Mucosa of descending colon (tissue), 3 donors: Measurements from ENCODE around the gene EDA. TPM values are rescaled to one million over a fixed set of nuclear protein-coding genes. Genes with fewer than 3 reads are reported as not detected.

Experiments
- ATAC-seq: fragments of 200-7000 bp; cut with Tn5 transposase; one replicate; pipeline ENCODE4 v1.9.1; 2020; ENCODE audit warnings: mild to moderate bottlenecking, moderate library complexity
- DNase-seq, 3 donors: peaks; one replicate each; pipeline ENCODE4 v3.0.0-alpha.2; 2020
- H3K36me3 ChIP-seq: fragments of 200-600 bp; one replicate; pipeline ENCODE4 v1.8.0; 2021; ENCODE audit warnings: low read depth, mild to moderate bottlenecking
- H3K4me1 ChIP-seq: fragments of 200-600 bp; one replicate; pipeline ENCODE4 v1.8.0; 2021; ENCODE audit warnings: low read depth, mild to moderate bottlenecking
- H3K4me3 ChIP-seq: fragments of 200-600 bp; one replicate; pipeline ENCODE4 v1.8.0; 2021; ENCODE audit warnings: mild to moderate bottlenecking
- H3K9me3 ChIP-seq: fragments of 200-600 bp; one replicate; pipeline ENCODE4 v1.8.0; 2021; ENCODE audit warnings: mild to moderate bottlenecking
- CTCF ChIP-seq: fragments of 200-600 bp; IDR thresholded peaks from one replicate; pipeline ENCODE4 v1.8.0; 2022; ENCODE audit warnings: antibody characterized with exemption, mild to moderate bottlenecking
- intact Hi-C, 2 donors: fragments of 100-400 bp; cut with DNase I in 1 of 2; cut with micrococcal nuclease in 1 of 2; formaldehyde crosslinking; loops; one replicate each; pipeline versions ENCODE4 v1.11.0 to v1.11.1; 2022; cut with DNase I, micrococcal nuclease
- total RNA-seq, 3 donors: library from RNA; stranded (reverse); fragmentation: NEBNext Ultra II Directional in 2 of 3; extraction: Animal tissue kit (Norgen Biotek cat#: 25700) in 2 of 3; gene quantifications; one replicate each; pipeline versions ENCODE4 v1.2.1 to v1.2.4, GENCODE V29; 2021 to 2023
- donor health status: DM: no; HTN: no; CAD: no; lungs with moderate emphysema.
- donor health status: DM: no; HTN: no; CAD: no.
- donor health status: DM: no; HTN: yes; CAD: no.

The EDA gene
- total RNA-seq, 3 donors from 2014 or later, result 2.6 to 7.2 (median 4.9) TPM

GRCh38 chrX:69740317-69740716 is 124.4 kb downstream of the EDA start:
- H3K4me1 ChIP-seq, result no peaks in the 10 kb centered on the region
- intact Hi-C loops, result no loop called here
- DNase-seq (no peak), ATAC-seq (no peak)
- H3K4me3 ChIP-seq, result no peak overlapping the region
- TF ChIP-seq CTCF, result no peak
- no peaks in the 10 kb centered on the region for H3K36me3 ChIP-seq
- no peaks in the 10 kb centered on the region for H3K9me3 ChIP-seq

- intact Hi-C loops, result no loop called here
- no peaks in the 10 kb centered on the region for H3K36me3 ChIP-seq
- no peaks in the 10 kb centered on the region for H3K9me3 ChIP-seq
- H3K4me3 ChIP-seq, result no peak overlapping the region
- DNase-seq (no peak), ATAC-seq (no peak)
- no peaks in the 10 kb centered on the region for H3K4me1 ChIP-seq
- no peak for TF ChIP-seq CTCF
Measured at GRCh38 chrX:69741721-69742120, 125.8 kb downstream of the EDA start.

- H3K9me3 ChIP-seq, result no peaks in the 10 kb centered on the region
- ATAC-seq, result no peak
- no peaks in the 10 kb centered on the region for H3K36me3 ChIP-seq
- no peaks in the 10 kb centered on the region for H3K4me1 ChIP-seq
- no peak for DNase-seq
- H3K4me3 ChIP-seq, result no peak overlapping the region
- intact Hi-C loops, result no loop called here
- no peak for TF ChIP-seq CTCF
Measured at GRCh38 chrX:69746051-69746450, 130.1 kb downstream of the EDA start.

GRCh38 chrX:69748055-69748454 is 132.1 kb downstream of the EDA start:
- intact Hi-C loops, result no loop called here
- ATAC-seq (no peak), DNase-seq (no peak)
- TF ChIP-seq CTCF, result no peak
- no peak overlapping the region for H3K4me3 ChIP-seq
- H3K9me3 ChIP-seq, result no peaks in the 10 kb centered on the region
- no peaks in the 10 kb centered on the region for H3K36me3 ChIP-seq
- no peaks in the 10 kb centered on the region for H3K4me1 ChIP-seq

GRCh38 chrX:69759921-69760625 is 144.2 kb downstream of the EDA start:
- Histone ChIP-seq H3K4me1 (no peaks in the 10 kb centered on the region), H3K9me3 (no peaks in the 10 kb centered on the region), H3K4me3 (no peak overlapping the region), H3K36me3 (no peaks in the 10 kb centered on the region)
- intact Hi-C loops, result no loop called here
- TF ChIP-seq CTCF, result no peak
- ATAC-seq (no peak), DNase-seq (no peak)

- Histone ChIP-seq H3K4me1 (no peaks in the 10 kb centered on the region), H3K9me3 (no peaks in the 10 kb centered on the region), H3K36me3 (no peaks in the 10 kb centered on the region), H3K4me3 (no peak overlapping the region)
- no peak for TF ChIP-seq CTCF
- ATAC-seq (no peak), DNase-seq (no peak)
- intact Hi-C loops, result no loop called here
Measured at GRCh38 chrX:69761633-69762032, 145.7 kb downstream of the EDA start.
